CD4-positive, alpha-beta T cell treated with Interleukin-1 beta for 1 hour (primary cell): ENCODE data around the gene ITPR3.

Source experiments
- DNase-seq, 2 donors: peaks; one replicate each; pipeline ENCODE4 v3.0.0-alpha.2; 2020 to 2022

ITPR3 gene

GRCh38 chr6:33591424-33592032, 29.6 kb upstream of the ITPR3 start:
- DNase-seq: no peak

GRCh38 chr6:33592280-33592594, 28.9 kb upstream of the ITPR3 start:
- DNase-seq: no peak

GRCh38 chr6:33592595-33593413, 28.3 kb upstream of the ITPR3 start:
- peak; percentile 54 to 85 for DNase-seq

GRCh38 chr6:33593414-33593727, 27.8 kb upstream of the ITPR3 start:
- no peak for DNase-seq

GRCh38 chr6:33595001-33595846, 25.9 kb upstream of the ITPR3 start:
- DNase-seq: no peak

- peak in 1 of 2 donors; percentile 23 for DNase-seq
Observed at GRCh38 chr6:33596894-33597293, 24.2 kb upstream of the ITPR3 start.

GRCh38 chr6:33597551-33598322, 23.4 kb upstream of the ITPR3 start:
- DNase-seq: no peak

- no peak for DNase-seq
Observed at GRCh38 chr6:33599413-33599938, 21.6 kb upstream of the ITPR3 start.

- DNase-seq: no peak
Observed at GRCh38 chr6:33600761-33601160, 20.4 kb upstream of the ITPR3 start.

GRCh38 chr6:33602180-33602579, 18.9 kb upstream of the ITPR3 start:
- DNase-seq: no peak

- no peak for DNase-seq
Observed at GRCh38 chr6:33604941-33605854, 15.9 kb upstream of the ITPR3 start.

GRCh38 chr6:33606642-33607041, 14.5 kb upstream of the ITPR3 start:
- DNase-seq: no peak

GRCh38 chr6:33607126-33607783, 13.9 kb upstream of the ITPR3 start:
- no peak for DNase-seq

- DNase-seq: peak; percentile 39 to 44
Observed at GRCh38 chr6:33607784-33608161, 13.3 kb upstream of the ITPR3 start.

- no peak for DNase-seq
Observed at GRCh38 chr6:33609019-33609418, 12.1 kb upstream of the ITPR3 start.

GRCh38 chr6:33609528-33609927, 11.6 kb upstream of the ITPR3 start:
- DNase-seq: no peak

- DNase-seq: no peak
Observed at GRCh38 chr6:33610067-33610466, 11.1 kb upstream of the ITPR3 start.

GRCh38 chr6:33610779-33611732, 10.1 kb upstream of the ITPR3 start:
- DNase-seq: no peak

- no peak for DNase-seq
Observed at GRCh38 chr6:33613146-33613794, 7.9 kb upstream of the ITPR3 start.

- no peak for DNase-seq
Observed at GRCh38 chr6:33613795-33614168, 7.3 kb upstream of the ITPR3 start.
